Large intestine (tissue), 3 donors: ENCODE measurements around the gene MOB3B. TPM values are rescaled to one million over a fixed set of nuclear protein-coding genes. Genes with fewer than 3 reads are reported as not detected.

Experiments
- DNase-seq, 2 donors: peaks; one replicate each; pipeline versions ENCODE4 v3.0.0 to v3.0.0-alpha.2; 2013
- H3K27ac ChIP-seq: one replicate; pipeline ENCODE4 v1.5.1; 2013; ENCODE audit warnings: low read length
- H3K27me3 ChIP-seq: 2 replicates; pipeline ENCODE4 v1.6.1; 2013; ENCODE audit warnings: low read length; ENCODE audit not compliant: control insufficient read depth, insufficient read depth
- H3K36me3 ChIP-seq: 2 replicates; pipeline ENCODE4 v1.6.1; 2013; ENCODE audit warnings: low read length; ENCODE audit not compliant: control insufficient read depth, insufficient read depth
- H3K4me1 ChIP-seq: one replicate; pipeline ENCODE4 v1.6.1; 2013; ENCODE audit warnings: low read length; ENCODE audit not compliant: control insufficient read depth, insufficient read depth
- H3K4me3 ChIP-seq: one replicate; pipeline ENCODE4 v1.5.1; 2013; ENCODE audit warnings: low read length
- H3K9me3 ChIP-seq: one replicate; pipeline ENCODE4 v1.6.1; 2013; ENCODE audit warnings: mild to moderate bottlenecking, low read depth, low read length, moderate library complexity; ENCODE audit not compliant: control insufficient read depth
- WGBS: methylation state at CpG from one replicate; pipeline ENCODE4 v1.1.5; 2013; ENCODE audit warnings: low lambda C conversion rate; ENCODE audit not compliant: insufficient coverage; 5-methylcytosine and 5-hydroxymethylcytosine counted together
- polyA plus RNA-seq: library from polyadenylated mRNA; unstranded; fragments of 120-200 nt; gene quantifications from one replicate; pipeline ENCODE4 v1.2.1, GENCODE V29; 2013

The MOB3B gene
- polyA plus RNA-seq, 1 donor, result 34.7 TPM

GRCh38 chr9:27333241-27334052 is 196.2 kb downstream of the MOB3B start:
- H3K4me3 ChIP-seq, result no peak overlapping the region
- WGBS, result 40% methylated on average over 3 of the region's 7 CpGs

GRCh38 chr9:27331393-27331792 is 198.2 kb downstream of the MOB3B start:
- Histone ChIP-seq H3K36me3 (peaks cover 33% of the 10 kb centered on the region), H3K27ac (no peak overlapping the region), H3K9me3 (no peaks in the 10 kb centered on the region), H3K4me1 (peaks cover 6% of the 10 kb centered on the region), H3K27me3 (no peaks in the 10 kb centered on the region), H3K4me3 (no peak overlapping the region)
- WGBS, result no CpG with 5 or more reads among the region's 4 CpGs
- no peak for DNase-seq

More at GRCh38 chr9:27333241-27334052, 196.2 kb downstream of the MOB3B start:
- H3K36me3 ChIP-seq, result peaks cover 36% of the 10 kb centered on the region
- peaks cover 14% of the 10 kb centered on the region for H3K4me1 ChIP-seq
- H3K9me3 ChIP-seq, result no peaks in the 10 kb centered on the region
- peak overlapping the region; percentile 34 for H3K27ac ChIP-seq
- DNase-seq, result peak; percentile 45 to 72
- H3K27me3 ChIP-seq, result no peaks in the 10 kb centered on the region

- WGBS, result 90% methylated on average over 7 of the region's 9 CpGs
- no peak for DNase-seq
- Histone ChIP-seq H3K36me3 (peaks cover 37% of the 10 kb centered on the region), H3K4me3 (no peak overlapping the region), H3K4me1 (peaks cover 6% of the 10 kb centered on the region), H3K27me3 (no peaks in the 10 kb centered on the region), H3K27ac (no peak overlapping the region), H3K9me3 (peaks cover 3% of the 10 kb centered on the region)
Observed at GRCh38 chr9:27329291-27329690, 200.3 kb downstream of the MOB3B start.

- Histone ChIP-seq H3K27ac (no peak overlapping the region), H3K9me3 (peaks cover 3% of the 10 kb centered on the region), H3K4me3 (no peak overlapping the region), H3K27me3 (no peaks in the 10 kb centered on the region), H3K36me3 (peaks cover 37% of the 10 kb centered on the region), H3K4me1 (peaks cover 3% of the 10 kb centered on the region)
- WGBS, result 80% methylated on average over 1 of the region's 3 CpGs
- DNase-seq, result no peak
Observed at GRCh38 chr9:27328483-27328882, 201.1 kb downstream of the MOB3B start.

GRCh38 chr9:27311184-27311583 is 218.4 kb downstream of the MOB3B start:
- Histone ChIP-seq H3K4me1 (no peaks in the 10 kb centered on the region), H3K27me3 (no peaks in the 10 kb centered on the region), H3K36me3 (no peaks in the 10 kb centered on the region), H3K9me3 (no peaks in the 10 kb centered on the region), H3K27ac (no peak overlapping the region), H3K4me3 (no peak overlapping the region)
- DNase-seq, result no peak
- no CpG with 5 or more reads among the region's 2 CpGs for WGBS

GRCh38 chr9:27310582-27310981 is 219.0 kb downstream of the MOB3B start:
- no peak for DNase-seq
- Histone ChIP-seq H3K27me3 (no peaks in the 10 kb centered on the region), H3K4me3 (no peak overlapping the region), H3K36me3 (no peaks in the 10 kb centered on the region), H3K27ac (no peak overlapping the region), H3K9me3 (no peaks in the 10 kb centered on the region), H3K4me1 (no peaks in the 10 kb centered on the region)
- WGBS, result no CpG with 5 or more reads among the region's 2 CpGs

- no peak overlapping the region for H3K27ac ChIP-seq
- no peak for DNase-seq
- no peak overlapping the region for H3K4me3 ChIP-seq
- H3K9me3 ChIP-seq, result no peaks in the 10 kb centered on the region
- WGBS, result no CpG with 5 or more reads among the region's 4 CpGs
- H3K36me3 ChIP-seq, result no peaks in the 10 kb centered on the region
- no peaks in the 10 kb centered on the region for H3K4me1 ChIP-seq
- no peaks in the 10 kb centered on the region for H3K27me3 ChIP-seq
Observed at GRCh38 chr9:27308691-27309390, 220.8 kb downstream of the MOB3B start.

GRCh38 chr9:27304521-27304920 is 225.1 kb downstream of the MOB3B start:
- no peak overlapping the region for H3K27ac ChIP-seq
- H3K4me1 ChIP-seq, result no peaks in the 10 kb centered on the region
- no peak overlapping the region for H3K4me3 ChIP-seq
- H3K9me3 ChIP-seq, result no peaks in the 10 kb centered on the region
- 100% methylated on average over 1 of the region's 1 CpG for whole genome bisulfite sequencing
- H3K36me3 ChIP-seq, result no peaks in the 10 kb centered on the region
- H3K27me3 ChIP-seq, result no peaks in the 10 kb centered on the region
- DNase-seq, result no peak

- no peaks in the 10 kb centered on the region for H3K36me3 ChIP-seq
- no peaks in the 10 kb centered on the region for H3K9me3 ChIP-seq
- WGBS, result 88% methylated on average over 1 of the region's 6 CpGs
- H3K4me3 ChIP-seq, result no peak overlapping the region
- H3K27me3 ChIP-seq, result no peaks in the 10 kb centered on the region
- no peak for DNase-seq
- H3K27ac ChIP-seq, result no peak overlapping the region
- H3K4me1 ChIP-seq, result no peaks in the 10 kb centered on the region
Observed at GRCh38 chr9:27303219-27303618, 226.4 kb downstream of the MOB3B start.

GRCh38 chr9:27297050-27297449 is 232.6 kb downstream of the MOB3B start, which contains the start of gene EQTN:
EQTN (minus strand) TSS chr9:27297150; CDS start chr9:27297055, 95 bp downstream.
- 90% methylated on average over 4 of the region's 7 CpGs for WGBS
- Histone ChIP-seq H3K27ac (no peak within 1 kb of the TSS), H3K36me3 (no peaks in the 10 kb centered on the region), H3K4me1 (no peaks in the 10 kb centered on the region), H3K9me3 (no peaks in the 10 kb centered on the region), H3K27me3 (no peaks in the 10 kb centered on the region), H3K4me3 (no peak within 1 kb of the TSS)
- no peak for DNase-seq
